HCT116 (cell line): ENCODE data around the gene RILPL2.

ENCODE experiments used
- CTCF ChIP-seq, 3 experiments: fragments of 200-600 bp in 1 of 3; sonication (generic) in 1 of 3; IDR thresholded peaks in 2 of 3; conservative IDR thresholded peaks in 1 of 3; 2 replicates each; pipeline ENCODE4 v1.5.1; 2012 to 2017; ENCODE audit warnings: low read depth in 2 of 3, low read length in 2 of 3, antibody characterized with exemption in 1 of 3, borderline replicate concordance in 1 of 3, control low read depth in 1 of 3, mild to moderate bottlenecking in 1 of 3, mixed read lengths in 1 of 3, mixed run types in 1 of 3, moderate library complexity in 1 of 3; ENCODE audit not compliant: insufficient read depth in 1 of 3
- EGR1 ChIP-seq: IDR thresholded peaks from 2 replicates; pipeline ENCODE4 v1.6.1; 2012; ENCODE audit warnings: low read depth
- EZH2 ChIP-seq: fragments of 200-600 bp; sonication (generic); IDR thresholded peaks from 2 replicates; pipeline ENCODE4 v1.6.1; 2017; ENCODE audit warnings: antibody characterized with exemption, mixed run types
- EZH2phosphoT487 ChIP-seq: fragments of 200-600 bp; IDR thresholded peaks from 2 replicates; pipeline ENCODE4 v1.6.1; 2018; ENCODE audit warnings: antibody characterized with exemption, borderline replicate concordance
- POLR2A ChIP-seq: IDR thresholded peaks from 2 replicates; pipeline ENCODE4 v1.7.0; 2011; ENCODE audit warnings: borderline replicate concordance; ENCODE audit not compliant: insufficient read depth, insufficient read length; ENCODE audit errors: extremely low read depth
- POLR2AphosphoS5 ChIP-seq: IDR thresholded peaks from 2 replicates; pipeline ENCODE4 v1.6.1; 2011; ENCODE audit warnings: mild to moderate bottlenecking, low read depth, low read length, moderate library complexity
- RAD21 ChIP-seq: IDR thresholded peaks from 2 replicates; pipeline ENCODE4 v1.6.1; 2012; ENCODE audit warnings: low read depth, mild to moderate bottlenecking
- REST ChIP-seq: IDR thresholded peaks from 2 replicates; pipeline ENCODE4 v1.6.1; 2012; ENCODE audit warnings: low read depth
- SIN3A ChIP-seq: IDR thresholded peaks from 2 replicates; pipeline ENCODE4 v1.6.1; 2012; ENCODE audit warnings: low read depth
- SRF ChIP-seq: IDR thresholded peaks from 2 replicates; pipeline ENCODE4 v1.6.1; 2012; ENCODE audit warnings: low read depth
- TCF7L2 ChIP-seq: IDR thresholded peaks from 2 replicates; pipeline ENCODE4 v1.7.0; 2011; ENCODE audit warnings: borderline replicate concordance, inconsistent platforms; ENCODE audit not compliant: insufficient read depth, insufficient read length; ENCODE audit errors: extremely low read depth

- TF ChIP-seq REST (no peak), POLR2AphosphoS5 (no peak), TCF7L2 (no peak), EZH2phosphoT487 (no peak), POLR2A (no peak), RAD21 (no peak), CTCF (IDR thresholded peaks at IDR 0.05 in 2 of 3, conservative IDR thresholded peaks at IDR 0.05 in 1 of 3; ENCODE audit: borderline replicate concordance in 1 of 3, insufficient read depth in 1 of 3, low read depth in 2 of 3, low read length in 2 of 3) (no peak), EZH2 (no peak), EGR1 (no peak), SIN3A (no peak), SRF (no peak)
Measured at GRCh38 chr12:123384994-123385376, 51.5 kb downstream of the RILPL2 start.
